Naive B cell (primary cell): Measurements from ENCODE around the gene TRMT61A. TPM values are rescaled to one million over a fixed set of nuclear protein-coding genes. Genes with fewer than 3 reads are reported as not detected.

Experiments used
- ATAC-seq, 2 donors: fragments of 150-1000 bp; cut with Tn5 transposase; 2 replicates each; pipeline ENCODE4 v1.10.0; 2021; ENCODE audit warnings: low read depth in 2 of 2, mild to moderate bottlenecking in 2 of 2, moderate library complexity in 2 of 2
- DNase-seq: peaks from one replicate; pipeline ENCODE4 v3.0.0; 2022
- H3K27ac Mint-ChIP-seq, 6 donors: one replicate each; pipeline ENCODE4 v1.8.0; 2020 to 2022; ENCODE audit warnings: mild to moderate bottlenecking in 6 of 6, mixed read lengths in 6 of 6, moderate library complexity in 5 of 6, inconsistent platforms in 2 of 6
- H3K27me3 Mint-ChIP-seq, 3 donors: one replicate each; pipeline ENCODE4 v1.8.0; 2021 to 2022; ENCODE audit warnings: mixed read lengths in 3 of 3, mild to moderate bottlenecking in 1 of 3
- H3K36me3 Mint-ChIP-seq, 2 donors: one replicate each; pipeline ENCODE4 v1.8.0; 2020 to 2022; ENCODE audit warnings: mixed read lengths in 2 of 2, inconsistent platforms in 1 of 2, mild to moderate bottlenecking in 1 of 2
- H3K4me1 Mint-ChIP-seq, 3 donors: one replicate each; pipeline ENCODE4 v1.8.0; 2020 to 2022; ENCODE audit warnings: mixed read lengths in 3 of 3, inconsistent platforms in 1 of 3, mild to moderate bottlenecking in 1 of 3, moderate library complexity in 1 of 3
- H3K4me3 Mint-ChIP-seq, 8 donors: one replicate each; pipeline ENCODE4 v1.8.0; 2020 to 2022; ENCODE audit warnings: mild to moderate bottlenecking in 8 of 8, mixed read lengths in 8 of 8, moderate library complexity in 8 of 8, inconsistent platforms in 2 of 8
- H3K9me3 Mint-ChIP-seq, 7 donors: one replicate each; pipeline ENCODE4 v1.8.0; 2020 to 2022; ENCODE audit warnings: mixed read lengths in 7 of 7, mild to moderate bottlenecking in 5 of 7, inconsistent platforms in 2 of 7, moderate library complexity in 1 of 7
- polyA plus RNA-seq, 6 donors: library from polyadenylated mRNA; unstranded; fragments of 300-500 nt; fragmentation: Illumina TruSeq; gene quantifications; one replicate each; pipeline ENCODE4 v1.2.3, GENCODE V29; 2021; ENCODE audit warnings: low read depth in 6 of 6

Gene TRMT61A
- polyA plus RNA-seq, 6 donors from 2014 or later: 6.2 to 13.9 (median 8.3) TPM

GRCh38 chr14:103536693-103537092 is 7.7 kb downstream of the TRMT61A start:
- H3K27me3 Mint-ChIP-seq: peaks cover 0 to 5% (median 0%) of the 10 kb centered on the region in 3 donors
- H3K4me1 Mint-ChIP-seq: peaks cover under 1 to 10% (median 7%) of the 10 kb centered on the region in 3 donors
- ATAC-seq (no peak), DNase-seq (no peak)
- H3K27ac Mint-ChIP-seq: peak overlapping the region in 2 of 6 donors; percentile 52 to 65
- H3K9me3 Mint-ChIP-seq: no peaks in the 10 kb centered on the region
- no peaks in the 10 kb centered on the region for H3K36me3 Mint-ChIP-seq
- no peak overlapping the region for H3K4me3 Mint-ChIP-seq

- Mint-ChIP-seq H3K4me3 (no peak overlapping the region), H3K4me1 (peaks cover 0 to 5% (median 3%) of the 10 kb centered on the region in 3 donors), H3K36me3 (no peaks in the 10 kb centered on the region), H3K27me3 (peaks cover 0 to 5% (median 0%) of the 10 kb centered on the region in 3 donors), H3K9me3 (no peaks in the 10 kb centered on the region), H3K27ac (peak overlapping the region in 2 of 6 donors; percentile 7 to 65)
- no peak for DNase-seq
- ATAC-seq: no peak
Measured at GRCh38 chr14:103537175-103537990, 8.4 kb downstream of the TRMT61A start.

GRCh38 chr14:103538291-103539055 is 9.5 kb downstream of the TRMT61A start:
- no peaks in the 10 kb centered on the region for H3K36me3 Mint-ChIP-seq
- ATAC-seq: peak in 1 of 2 donors; percentile 9
- no peaks in the 10 kb centered on the region for H3K9me3 Mint-ChIP-seq
- H3K4me1 Mint-ChIP-seq: peaks cover 0 to 5% (median 3%) of the 10 kb centered on the region in 3 donors
- DNase-seq: no peak
- no peak overlapping the region for H3K27ac Mint-ChIP-seq
- H3K27me3 Mint-ChIP-seq: peaks cover 0 to 5% (median 0%) of the 10 kb centered on the region in 3 donors
- H3K4me3 Mint-ChIP-seq: no peak overlapping the region

GRCh38 chr14:103539056-103539825 is 10.2 kb downstream of the TRMT61A start:
- Mint-ChIP-seq H3K9me3 (no peaks in the 10 kb centered on the region), H3K27me3 (peaks cover 0 to 5% (median 0%) of the 10 kb centered on the region in 3 donors), H3K27ac (no peak overlapping the region), H3K4me3 (peak overlapping the region in 1 of 8 donors; percentile 53), H3K4me1 (peaks cover 0 to 5% (median 3%) of the 10 kb centered on the region in 3 donors), H3K36me3 (no peaks in the 10 kb centered on the region)
- no peak for ATAC-seq
- no peak for DNase-seq

- Mint-ChIP-seq H3K36me3 (no peaks in the 10 kb centered on the region), H3K4me3 (no peak overlapping the region), H3K27me3 (peaks cover 0 to 5% (median 0%) of the 10 kb centered on the region in 3 donors), H3K9me3 (no peaks in the 10 kb centered on the region), H3K4me1 (peaks cover 0 to 5% (median 3%) of the 10 kb centered on the region in 3 donors), H3K27ac (no peak overlapping the region)
- DNase-seq (no peak), ATAC-seq (no peak)
Measured at GRCh38 chr14:103540821-103541708, 12.1 kb downstream of the TRMT61A start.

GRCh38 chr14:103541709-103542604 is 13.0 kb downstream of the TRMT61A start:
- Mint-ChIP-seq H3K36me3 (no peaks in the 10 kb centered on the region), H3K4me3 (no peak overlapping the region), H3K27me3 (peaks cover 0 to 5% (median 0%) of the 10 kb centered on the region in 3 donors), H3K9me3 (no peaks in the 10 kb centered on the region), H3K4me1 (peaks cover 2 to 7% (median 5%) of the 10 kb centered on the region in 3 donors), H3K27ac (no peak overlapping the region)
- ATAC-seq: no peak
- no peak for DNase-seq

DNA sequence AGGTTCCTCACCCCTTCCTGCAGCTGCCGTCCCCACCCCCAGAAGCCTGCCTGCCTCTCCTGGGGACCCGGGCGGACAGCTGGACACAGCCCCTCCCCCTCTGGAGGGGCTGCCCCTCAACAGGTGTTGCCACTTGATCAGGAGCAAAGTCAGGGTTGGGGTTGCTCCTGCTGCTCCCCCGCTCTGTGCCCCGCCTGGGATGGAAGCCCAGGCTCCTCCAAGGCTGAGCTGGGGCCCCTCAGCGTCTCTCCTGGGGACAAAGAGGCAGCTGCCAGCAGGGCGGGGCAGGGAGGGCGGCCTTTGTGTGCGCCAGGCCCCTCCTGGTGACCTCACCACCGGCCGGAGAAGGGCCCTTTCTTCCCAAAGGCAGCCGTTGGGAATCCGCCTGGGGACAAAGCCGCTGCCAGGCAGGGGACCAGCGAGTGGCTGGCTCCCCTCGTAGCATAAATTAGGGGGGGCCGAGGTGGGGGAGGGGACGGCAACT is 13.7 kb downstream of the TRMT61A start:
- H3K27ac Mint-ChIP-seq: no peak overlapping the region
- DNase-seq (no peak), ATAC-seq (no peak)
- no peaks in the 10 kb centered on the region for H3K36me3 Mint-ChIP-seq
- no peaks in the 10 kb centered on the region for H3K9me3 Mint-ChIP-seq
- H3K4me1 Mint-ChIP-seq: peaks cover 2 to 7% (median 5%) of the 10 kb centered on the region in 3 donors
- no peak overlapping the region for H3K4me3 Mint-ChIP-seq
- peaks cover 0 to 5% (median 0%) of the 10 kb centered on the region in 3 donors for H3K27me3 Mint-ChIP-seq

DNA sequence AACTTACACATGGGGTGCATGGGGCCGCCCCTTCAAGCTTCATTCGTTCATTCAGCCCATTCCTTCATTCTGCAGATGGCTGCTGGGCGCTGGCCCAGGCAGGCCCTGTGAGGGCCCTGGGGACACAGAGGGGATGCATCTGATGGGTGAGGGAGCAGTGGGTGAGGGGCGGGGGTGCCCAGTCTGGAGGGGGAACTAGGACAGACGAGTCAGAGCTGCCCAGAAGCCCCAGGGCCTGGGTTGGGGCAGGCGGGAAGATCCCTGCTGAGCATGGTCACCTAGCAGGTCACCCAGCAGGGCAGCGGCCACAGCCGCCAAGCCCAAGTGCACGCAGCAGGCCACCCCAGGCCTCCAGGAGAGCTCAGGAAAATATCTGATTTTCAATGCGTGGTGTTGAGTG is 14.1 kb downstream of the TRMT61A start:
- Mint-ChIP-seq H3K27me3 (peaks cover 0 to 5% (median 0%) of the 10 kb centered on the region in 3 donors), H3K9me3 (no peaks in the 10 kb centered on the region), H3K27ac (no peak overlapping the region), H3K36me3 (no peaks in the 10 kb centered on the region), H3K4me1 (peaks cover 2 to 7% (median 5%) of the 10 kb centered on the region in 3 donors), H3K4me3 (no peak overlapping the region)
- ATAC-seq (no peak), DNase-seq (no peak)

- H3K36me3 Mint-ChIP-seq: no peaks in the 10 kb centered on the region
Measured at GRCh38 chr14:103543721-103544387, 14.9 kb downstream of the TRMT61A start.

DNA sequence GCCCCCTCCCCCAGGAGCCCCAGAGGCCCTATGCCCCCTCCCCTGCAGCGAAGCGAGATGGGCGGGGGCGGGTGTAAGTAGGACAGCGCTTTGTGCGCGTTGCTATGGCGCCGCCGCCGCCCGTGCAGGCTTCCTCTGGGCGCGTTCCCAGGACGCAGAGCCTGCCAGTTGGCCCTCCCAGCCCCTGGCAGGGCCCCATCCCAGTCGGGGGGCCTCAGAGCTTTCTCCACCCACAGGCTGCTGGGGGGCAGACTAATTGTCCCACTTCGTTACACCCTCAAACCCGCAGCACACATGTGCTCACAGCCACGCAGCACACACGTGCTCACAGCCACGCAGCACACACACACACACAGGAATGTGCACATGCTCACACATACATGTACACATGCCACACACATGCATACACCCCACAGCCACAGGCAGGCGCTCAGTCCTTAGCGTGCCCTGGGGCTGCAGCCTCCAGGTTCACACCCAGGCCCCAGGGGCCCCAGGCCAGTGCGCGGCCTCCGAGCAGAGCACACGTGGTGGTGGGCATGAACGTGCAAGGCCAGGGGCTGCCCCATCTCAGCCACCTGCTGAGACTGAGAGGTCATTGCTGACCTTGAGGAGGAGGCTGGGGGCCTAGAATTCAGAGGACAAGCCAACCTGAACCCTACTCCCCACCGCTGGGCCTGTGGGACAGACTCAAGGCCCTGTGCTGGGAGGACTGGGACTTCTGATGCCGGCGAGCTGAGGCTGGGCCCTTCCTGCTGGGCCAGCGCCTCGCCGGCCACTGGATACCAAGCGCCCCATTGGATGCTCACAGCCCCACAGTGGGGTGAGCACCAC is 15.6 kb downstream of the TRMT61A start:
- no peaks in the 10 kb centered on the region for H3K27me3 Mint-ChIP-seq
- no peak for DNase-seq
- peaks cover under 1 to 4% (median 2%) of the 10 kb centered on the region in 3 donors for H3K4me1 Mint-ChIP-seq
- no peaks in the 10 kb centered on the region for H3K9me3 Mint-ChIP-seq
- H3K27ac Mint-ChIP-seq: peak overlapping the region in 1 of 6 donors; percentile 59
- no peak overlapping the region for H3K4me3 Mint-ChIP-seq
- no peaks in the 10 kb centered on the region for H3K36me3 Mint-ChIP-seq
- ATAC-seq: no peak

More at GRCh38 chr14:103543721-103544387, 14.9 kb downstream of the TRMT61A start:
- no peaks in the 10 kb centered on the region for H3K9me3 Mint-ChIP-seq
- no peak for DNase-seq
- H3K4me3 Mint-ChIP-seq: no peak overlapping the region
- no peak for ATAC-seq
- H3K27ac Mint-ChIP-seq: no peak overlapping the region
- peaks cover 2 to 7% (median 5%) of the 10 kb centered on the region in 3 donors for H3K4me1 Mint-ChIP-seq
- H3K27me3 Mint-ChIP-seq: peaks cover 0 to 5% (median 0%) of the 10 kb centered on the region in 3 donors
